Panc1 (cell line): ENCODE results near the gene ATXN1L.

Source experiments
- SIN3A ChIP-seq: IDR thresholded peaks from 2 replicates; pipeline ENCODE4 v1.6.1; 2012; ENCODE audit warnings: low read depth, mild to moderate bottlenecking, low read length, moderate library complexity, borderline replicate concordance; ENCODE audit not compliant: insufficient read depth
- TF ChIP-seq, protein P1 (sequence below): fragments of 450-650 bp; IDR thresholded peaks from 2 replicates; pipeline ENCODE4 v1.5.1; 2017; ENCODE audit warnings: mild to moderate bottlenecking

DNA sequence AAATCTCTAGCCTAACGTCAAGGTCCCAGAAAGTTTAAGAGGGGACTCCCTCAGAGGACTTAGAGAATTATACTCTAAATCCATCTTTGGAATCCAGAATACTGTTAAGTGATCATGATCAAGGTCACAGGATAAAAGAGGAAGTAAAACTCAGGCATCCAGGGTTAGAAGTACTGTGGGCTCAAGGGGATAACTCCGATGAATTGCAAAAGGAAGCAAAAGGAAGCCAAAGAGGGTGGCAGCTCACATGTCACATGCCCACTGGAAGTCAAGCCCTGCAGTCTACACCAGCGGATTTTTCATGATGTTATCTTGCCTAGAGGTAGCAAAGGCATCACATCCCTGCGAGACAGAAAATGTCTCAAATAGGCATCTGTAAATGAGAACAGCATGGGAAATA, 34.4 kb downstream of the ATXN1L start:
- TF ChIP-seq, protein P1, sequence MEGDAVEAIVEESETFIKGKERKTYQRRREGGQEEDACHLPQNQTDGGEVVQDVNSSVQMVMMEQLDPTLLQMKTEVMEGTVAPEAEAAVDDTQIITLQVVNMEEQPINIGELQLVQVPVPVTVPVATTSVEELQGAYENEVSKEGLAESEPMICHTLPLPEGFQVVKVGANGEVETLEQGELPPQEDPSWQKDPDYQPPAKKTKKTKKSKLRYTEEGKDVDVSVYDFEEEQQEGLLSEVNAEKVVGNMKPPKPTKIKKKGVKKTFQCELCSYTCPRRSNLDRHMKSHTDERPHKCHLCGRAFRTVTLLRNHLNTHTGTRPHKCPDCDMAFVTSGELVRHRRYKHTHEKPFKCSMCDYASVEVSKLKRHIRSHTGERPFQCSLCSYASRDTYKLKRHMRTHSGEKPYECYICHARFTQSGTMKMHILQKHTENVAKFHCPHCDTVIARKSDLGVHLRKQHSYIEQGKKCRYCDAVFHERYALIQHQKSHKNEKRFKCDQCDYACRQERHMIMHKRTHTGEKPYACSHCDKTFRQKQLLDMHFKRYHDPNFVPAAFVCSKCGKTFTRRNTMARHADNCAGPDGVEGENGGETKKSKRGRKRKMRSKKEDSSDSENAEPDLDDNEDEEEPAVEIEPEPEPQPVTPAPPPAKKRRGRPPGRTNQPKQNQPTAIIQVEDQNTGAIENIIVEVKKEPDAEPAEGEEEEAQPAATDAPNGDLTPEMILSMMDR = no peak
- no peak for TF ChIP-seq SIN3A
